Middle frontal gyrus (tissue), 1 donor: ENCODE measurements around the gene TTC39A.

Experiments used
- DNase-seq: peaks from one replicate; pipeline ENCODE4 v3.0.0-alpha.2; 2015; ENCODE audit warnings: low spot score; ENCODE audit errors: extremely low spot score

Gene TTC39A

GRCh38 chr1:51330331-51331201 lies at the start of gene TTC39A:
TSS of gene TTC39A (minus strand) at chr1:51330562. CDS start at chr1:51330477, 85 bp downstream.
- no peak for DNase-seq

- DNase-seq = no peak
These were observed 48.5 kb upstream of the TTC39A start for GRCh38 chr1:51378871-51379270.

- DNase-seq = no peak
These were observed 43.5 kb upstream of the TTC39A start for GRCh38 chr1:51373898-51374297.

- DNase-seq = no peak
These were observed 42.2 kb upstream of the TTC39A start for GRCh38 chr1:51372561-51372960.

GRCh38 chr1:51369171-51369570 lies 38.8 kb upstream of the TTC39A start:
- no peak for DNase-seq

GRCh38 chr1:51365774-51366173 lies 35.4 kb upstream of the TTC39A start:
- no peak for DNase-seq

- DNase-seq = no peak
These were observed 29.5 kb upstream of the TTC39A start for GRCh38 chr1:51359879-51360278.

GRCh38 chr1:51355382-51355781 lies 25.0 kb upstream of the TTC39A start:
- no peak for DNase-seq

- DNase-seq = no peak
These were observed 24.1 kb upstream of the TTC39A start for GRCh38 chr1:51354416-51354815.

GRCh38 chr1:51351907-51352306 lies 21.5 kb upstream of the TTC39A start:
- DNase-seq = no peak

GRCh38 chr1:51349862-51350261 lies 19.5 kb upstream of the TTC39A start:
- no peak for DNase-seq

GRCh38 chr1:51348147-51348527 lies 17.8 kb upstream of the TTC39A start:
- no peak for DNase-seq

GRCh38 chr1:51347398-51348146 lies 17.2 kb upstream of the TTC39A start:
- no peak for DNase-seq

- DNase-seq = no peak
These were observed 16.0 kb upstream of the TTC39A start for GRCh38 chr1:51346086-51346942.

GRCh38 chr1:51345300-51345687 lies 14.9 kb upstream of the TTC39A start:
- DNase-seq = no peak

GRCh38 chr1:51344602-51345299 lies 14.4 kb upstream of the TTC39A start:
- DNase-seq = no peak

- DNase-seq = no peak
These were observed 13.9 kb upstream of the TTC39A start for GRCh38 chr1:51344276-51344601.

- DNase-seq = no peak
These were observed 13.3 kb upstream of the TTC39A start for GRCh38 chr1:51343624-51344023.

GRCh38 chr1:51342591-51343206 lies 12.3 kb upstream of the TTC39A start:
- no peak for DNase-seq

- no peak for DNase-seq
These were observed 11.6 kb upstream of the TTC39A start for GRCh38 chr1:51341876-51342496.
